Liver (tissue), 3 donors: ENCODE data around the gene CTNNA2.

Experiments
- CTCF ChIP-seq: fragments of 150-350 bp; IDR thresholded peaks from 2 replicates; pipeline ENCODE4 v1.5.1; 2017; ENCODE audit warnings: improper control_type of control experiment, low read depth, low read length; ENCODE audit not compliant: missing input control
- GABPA ChIP-seq, 2 donors: IDR thresholded peaks in 1 of 2; conservative IDR thresholded peaks in 1 of 2; 2 replicates each; pipeline ENCODE4 v1.6.1; 2016; ENCODE audit warnings: antibody characterized with exemption in 2 of 2, mild to moderate bottlenecking in 1 of 2, moderate library complexity in 1 of 2
- HNF4A ChIP-seq, 2 donors: conservative IDR thresholded peaks; 2 replicates each; pipeline ENCODE4 v1.6.1; 2016; ENCODE audit warnings: antibody characterized with exemption in 2 of 2, mild to moderate bottlenecking in 2 of 2
- REST ChIP-seq: IDR thresholded peaks from 2 replicates; pipeline ENCODE4 v1.6.1; 2016; ENCODE audit warnings: antibody characterized with exemption, mild to moderate bottlenecking
- donor health status: healthy.
- donor health status: healthy.

- no peak for TF ChIP-seq CTCF
- no peak for TF ChIP-seq HNF4A (conservative IDR thresholded peaks at IDR 0.05)
- no peak for TF ChIP-seq REST
- TF ChIP-seq GABPA (IDR thresholded peaks at IDR 0.05 in 1 of 2, conservative IDR thresholded peaks at IDR 0.05 in 1 of 2): no peak
Measured at GRCh38 chr2:80482276-80482675, 969.4 kb downstream of the CTNNA2 start.
